Measurements from ENCODE around the gene ZNF32. TPM values are rescaled to one million over a fixed set of nuclear protein-coding genes. Genes with fewer than 3 reads are reported as not detected.
A peak's percentile ranks its signal among the peaks of the same experiment; 100 is the strongest.

Gene ZNF32
- total and polyA plus RNA-seq, 4 donors = 21.4 to 60.8 (median 30.8) TPM

DNA sequence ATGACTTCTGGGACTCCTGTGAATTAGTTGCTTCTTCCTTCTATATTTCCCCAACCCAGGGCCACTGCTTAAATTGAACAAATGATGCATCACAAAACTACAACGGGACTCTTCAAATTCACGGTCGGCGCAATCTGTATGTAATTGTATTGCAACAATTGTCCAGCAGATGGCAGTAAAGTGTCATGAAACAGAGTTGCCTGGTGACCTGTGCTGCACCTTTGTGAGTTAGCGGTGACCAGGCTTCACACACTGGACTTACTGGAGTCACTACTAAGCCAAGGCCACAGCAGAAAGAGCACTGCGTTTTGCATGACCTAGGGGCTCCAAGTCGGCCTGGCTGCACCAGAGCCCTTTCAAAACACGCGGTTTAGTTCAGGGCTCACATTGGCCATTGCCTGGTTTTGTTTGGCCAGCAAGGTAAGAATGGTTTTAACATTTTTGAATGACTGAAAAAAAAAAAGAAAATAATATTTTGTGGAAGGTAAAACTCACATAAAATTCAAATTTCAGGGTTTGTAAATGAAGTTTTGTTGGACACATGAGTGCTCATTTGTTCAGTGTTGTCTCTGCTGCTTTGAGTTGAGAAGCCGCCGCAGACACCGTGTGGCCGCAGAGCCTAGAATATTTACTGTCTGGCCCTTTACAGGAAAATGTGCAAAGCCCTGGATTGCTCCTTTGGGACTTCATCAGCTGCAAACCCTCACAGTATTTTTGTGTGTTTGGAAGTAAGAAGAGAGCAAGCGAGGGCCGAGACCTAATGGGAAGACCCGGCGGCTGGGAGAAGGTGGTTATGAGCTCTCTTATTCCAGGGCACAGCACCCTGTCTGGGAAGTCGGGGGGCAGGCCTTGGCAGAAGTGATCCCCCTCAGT lies 23.2 kb upstream of the ZNF32 start:
- H3K27me3 ChIP-seq (ENCODE audit: control insufficient read depth in 3 of 3, insufficient read depth in 3 of 3, low read length in 2 of 3) = peaks cover 0 to 18% (median 7%) of the 10 kb centered on the region in 3 donors
- no peaks in the 10 kb centered on the region for H3K36me3 ChIP-seq (ENCODE audit: control insufficient read depth in 4 of 4, insufficient read depth in 4 of 4, low read length in 4 of 4)
- no peaks in the 10 kb centered on the region for H3K9me3 ChIP-seq (ENCODE audit: control insufficient read depth in 4 of 4, insufficient read depth in 3 of 4, low read length in 3 of 4)
- ATAC-seq (ENCODE audit: insufficient read depth, low FRiP score) (peak; percentile 84), DNase-seq (peak; percentile 50 to 80 (median 73))
- TF ChIP-seq, protein P1, sequence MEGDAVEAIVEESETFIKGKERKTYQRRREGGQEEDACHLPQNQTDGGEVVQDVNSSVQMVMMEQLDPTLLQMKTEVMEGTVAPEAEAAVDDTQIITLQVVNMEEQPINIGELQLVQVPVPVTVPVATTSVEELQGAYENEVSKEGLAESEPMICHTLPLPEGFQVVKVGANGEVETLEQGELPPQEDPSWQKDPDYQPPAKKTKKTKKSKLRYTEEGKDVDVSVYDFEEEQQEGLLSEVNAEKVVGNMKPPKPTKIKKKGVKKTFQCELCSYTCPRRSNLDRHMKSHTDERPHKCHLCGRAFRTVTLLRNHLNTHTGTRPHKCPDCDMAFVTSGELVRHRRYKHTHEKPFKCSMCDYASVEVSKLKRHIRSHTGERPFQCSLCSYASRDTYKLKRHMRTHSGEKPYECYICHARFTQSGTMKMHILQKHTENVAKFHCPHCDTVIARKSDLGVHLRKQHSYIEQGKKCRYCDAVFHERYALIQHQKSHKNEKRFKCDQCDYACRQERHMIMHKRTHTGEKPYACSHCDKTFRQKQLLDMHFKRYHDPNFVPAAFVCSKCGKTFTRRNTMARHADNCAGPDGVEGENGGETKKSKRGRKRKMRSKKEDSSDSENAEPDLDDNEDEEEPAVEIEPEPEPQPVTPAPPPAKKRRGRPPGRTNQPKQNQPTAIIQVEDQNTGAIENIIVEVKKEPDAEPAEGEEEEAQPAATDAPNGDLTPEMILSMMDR (IDR thresholded peaks at IDR 0.05; ENCODE audit: control extremely low read depth, extremely low read depth) = peak; percentile 88
- H3K4me1 ChIP-seq (ENCODE audit: control insufficient read depth in 5 of 5, insufficient read depth in 5 of 5, low read length in 5 of 5) = peaks cover 0 to 6% (median 0%) of the 10 kb centered on the region in 5 donors
- no peak overlapping the region for H3K9ac ChIP-seq (ENCODE audit: insufficient read depth in 1 of 2, low read length in 2 of 2)
- WGBS, 2 donors = 45 to 50% methylated on average over 18 of the region's 18 CpGs
- H3K27ac ChIP-seq (ENCODE audit: low read depth in 1 of 2, low read length in 1 of 2) = no peak overlapping the region
- no peak overlapping the region for H3K4me3 ChIP-seq

DNA sequence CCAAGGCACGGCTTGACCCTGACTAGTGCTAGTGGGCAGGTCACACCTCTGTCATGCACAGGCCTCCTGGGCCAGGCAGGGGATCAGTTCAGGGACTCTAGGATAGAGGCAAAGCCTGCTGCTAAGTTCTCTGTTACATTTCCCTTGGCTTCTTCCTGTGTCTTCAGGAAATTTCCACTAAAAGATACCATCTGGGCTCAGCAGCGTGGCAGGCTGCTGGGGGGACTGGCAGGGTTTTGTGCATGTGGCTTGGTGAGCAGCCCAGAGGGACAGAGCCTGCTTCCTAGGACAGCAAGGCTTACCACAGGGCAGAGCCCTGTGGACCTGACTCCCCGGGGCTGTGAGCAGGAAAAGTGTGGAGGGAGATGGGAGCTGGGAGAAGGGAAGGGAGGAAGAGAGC lies 20.7 kb upstream of the ZNF32 start:
- Histone ChIP-seq H3K27ac (ENCODE audit: low read depth in 1 of 2, low read length in 1 of 2) (no peak overlapping the region), H3K9ac (ENCODE audit: insufficient read depth in 1 of 2, low read length in 2 of 2) (no peak overlapping the region), H3K4me1 (ENCODE audit: control insufficient read depth in 5 of 5, insufficient read depth in 5 of 5, low read length in 5 of 5) (peaks cover 0 to 6% (median 0%) of the 10 kb centered on the region in 5 donors), H3K4me3 (no peak overlapping the region), H3K36me3 (ENCODE audit: control insufficient read depth in 4 of 4, insufficient read depth in 4 of 4, low read length in 4 of 4) (no peaks in the 10 kb centered on the region), H3K9me3 (ENCODE audit: control insufficient read depth in 4 of 4, insufficient read depth in 3 of 4, low read length in 3 of 4) (no peaks in the 10 kb centered on the region), H3K27me3 (ENCODE audit: control insufficient read depth in 3 of 3, insufficient read depth in 3 of 3, low read length in 2 of 3) (peaks cover 0 to 28% (median 9%) of the 10 kb centered on the region in 3 donors)
- no peak for DNase-seq
- TF ChIP-seq, protein P1 (IDR thresholded peaks at IDR 0.05; ENCODE audit: control extremely low read depth, extremely low read depth) = no peak
- no peak for ATAC-seq (ENCODE audit: insufficient read depth, low FRiP score)
- WGBS, 2 donors = 82 to 87% methylated on average over 3 of the region's 3 CpGs

DNA sequence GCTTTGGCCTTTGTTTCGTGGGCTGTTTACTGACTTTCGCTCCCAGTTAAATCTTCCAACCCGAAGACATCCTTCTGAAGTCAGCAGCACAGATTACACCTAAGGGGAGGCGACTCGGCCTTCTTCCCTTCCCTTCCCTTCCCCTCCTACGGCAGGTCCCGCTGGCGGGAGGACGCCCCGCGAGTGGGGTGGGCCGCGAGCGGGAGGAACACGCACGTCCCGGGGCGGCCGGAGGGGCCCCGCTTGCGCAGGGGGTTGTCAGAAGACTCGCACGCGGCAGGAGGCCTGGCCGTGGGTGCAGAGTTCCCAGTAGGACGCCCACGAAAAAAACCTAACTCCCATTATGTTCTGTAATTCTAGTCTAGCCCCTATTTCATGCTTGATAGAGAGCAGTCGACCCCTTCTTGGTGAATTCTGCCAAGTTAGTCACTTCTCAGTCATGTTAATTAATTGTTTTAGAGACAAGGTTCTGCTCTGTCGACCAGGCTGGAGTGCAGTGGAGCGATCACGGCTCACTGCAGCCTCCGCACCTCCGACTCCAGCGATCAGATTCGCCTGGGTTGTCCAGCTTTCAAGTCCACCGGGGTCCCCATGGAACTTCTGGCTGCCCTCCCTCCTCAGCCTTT lies 19.2 kb upstream of the ZNF32 start:
- Histone ChIP-seq H3K9ac (ENCODE audit: insufficient read depth in 1 of 2, low read length in 2 of 2) (no peak overlapping the region), H3K4me1 (ENCODE audit: control insufficient read depth in 5 of 5, insufficient read depth in 5 of 5, low read length in 5 of 5) (peaks cover 0 to 6% (median 0%) of the 10 kb centered on the region in 5 donors), H3K4me3 (no peak overlapping the region), H3K27me3 (ENCODE audit: control insufficient read depth in 3 of 3, insufficient read depth in 3 of 3, low read length in 2 of 3) (peaks cover 0 to 28% (median 9%) of the 10 kb centered on the region in 3 donors), H3K36me3 (ENCODE audit: control insufficient read depth in 4 of 4, insufficient read depth in 4 of 4, low read length in 4 of 4) (no peaks in the 10 kb centered on the region), H3K9me3 (ENCODE audit: control insufficient read depth in 4 of 4, insufficient read depth in 3 of 4, low read length in 3 of 4) (no peaks in the 10 kb centered on the region), H3K27ac (ENCODE audit: low read depth in 1 of 2, low read length in 1 of 2) (no peak overlapping the region)
- 74 to 81% methylated on average over 36 of the region's 36 CpGs for WGBS, 2 donors
- TF ChIP-seq, protein P1 (IDR thresholded peaks at IDR 0.05; ENCODE audit: control extremely low read depth, extremely low read depth) = no peak
- ATAC-seq (ENCODE audit: insufficient read depth, low FRiP score) (no peak), DNase-seq (no peak)

Measured in lung (tissue), 12 donors.